Liver (tissue), 9 donors: ENCODE data around the gene GRIK1. TPM values are rescaled to one million over a fixed set of nuclear protein-coding genes. Genes with fewer than 3 reads are reported as not detected.

Experiments used
- DNase-seq: peaks from one replicate; pipeline ENCODE4 v3.0.0-alpha.2; 2017; ENCODE audit warnings: low spot score
- H3K27ac ChIP-seq, 2 donors: one replicate each; pipeline ENCODE4 v1.7.0; 2013; ENCODE audit warnings: inconsistent platforms in 2 of 2, low read length in 2 of 2, control low read depth in 1 of 2, low read depth in 1 of 2, mild to moderate bottlenecking in 1 of 2
- H3K27me3 ChIP-seq, 4 donors: one replicate each; pipeline versions ENCODE4 v1.6.1 to v1.7.0; 2013; ENCODE audit warnings: low read length in 3 of 4, inconsistent platforms in 1 of 4, mild to moderate bottlenecking in 1 of 4, moderate library complexity in 1 of 4; ENCODE audit not compliant: control insufficient read depth in 4 of 4, insufficient read depth in 4 of 4
- H3K36me3 ChIP-seq, 4 donors: one replicate each; pipeline versions ENCODE4 v1.6.1 to v1.7.0; 2013; ENCODE audit warnings: low read length in 3 of 4, mild to moderate bottlenecking in 3 of 4, low read depth in 1 of 4, moderate library complexity in 1 of 4; ENCODE audit not compliant: control insufficient read depth in 4 of 4, insufficient read depth in 3 of 4
- H3K4me1 ChIP-seq, 4 donors: one replicate each; pipeline versions ENCODE4 v1.6.1 to v1.7.0; 2013; ENCODE audit warnings: low read length in 3 of 4, mild to moderate bottlenecking in 3 of 4, moderate library complexity in 1 of 4; ENCODE audit not compliant: control insufficient read depth in 4 of 4, insufficient read depth in 4 of 4
- H3K4me3 ChIP-seq, 3 donors: one replicate each; pipeline versions ENCODE4 v1.6.1 to v1.7.0; 2013; ENCODE audit warnings: low read length in 3 of 3, control low read depth in 1 of 3, low read depth in 1 of 3, mild to moderate bottlenecking in 1 of 3
- H3K9ac ChIP-seq, 2 donors: one replicate each; pipeline ENCODE4 v1.7.0; 2013; ENCODE audit warnings: low read length in 2 of 2, mild to moderate bottlenecking in 2 of 2, moderate library complexity in 2 of 2, control low read depth in 1 of 2, low read depth in 1 of 2
- H3K9me3 ChIP-seq, 4 donors: one replicate each; pipeline versions ENCODE4 v1.6.1 to v1.7.0; 2013; ENCODE audit warnings: low read length in 3 of 4; ENCODE audit not compliant: control insufficient read depth in 4 of 4
- ATF3 ChIP-seq: IDR thresholded peaks from 2 replicates; pipeline ENCODE4 v1.6.1; 2016; ENCODE audit warnings: antibody characterized with exemption
- CTCF ChIP-seq: fragments of 150-350 bp; IDR thresholded peaks from 2 replicates; pipeline ENCODE4 v1.5.1; 2017; ENCODE audit warnings: improper control_type of control experiment, low read depth, low read length; ENCODE audit not compliant: missing input control
- FOXA1 ChIP-seq: IDR thresholded peaks from 2 replicates; pipeline ENCODE4 v1.6.1; 2016; ENCODE audit warnings: antibody characterized with exemption
- FOXA2 ChIP-seq: IDR thresholded peaks from 2 replicates; pipeline ENCODE4 v1.6.1; 2016; ENCODE audit warnings: antibody characterized with exemption
- GABPA ChIP-seq, 2 donors: IDR thresholded peaks in 1 of 2; conservative IDR thresholded peaks in 1 of 2; 2 replicates each; pipeline ENCODE4 v1.6.1; 2016; ENCODE audit warnings: antibody characterized with exemption in 2 of 2, mild to moderate bottlenecking in 1 of 2, moderate library complexity in 1 of 2
- HNF4A ChIP-seq, 2 donors: conservative IDR thresholded peaks; 2 replicates each; pipeline ENCODE4 v1.6.1; 2016; ENCODE audit warnings: antibody characterized with exemption in 2 of 2, mild to moderate bottlenecking in 2 of 2
- HNF4G ChIP-seq: IDR thresholded peaks from 2 replicates; pipeline ENCODE4 v1.6.1; 2016; ENCODE audit warnings: antibody characterized with exemption
- JUND ChIP-seq, 2 donors: IDR thresholded peaks; 2 replicates each; pipeline ENCODE4 v1.6.1; 2016; ENCODE audit warnings: antibody characterized with exemption in 2 of 2
- MAX ChIP-seq: IDR thresholded peaks from 2 replicates; pipeline ENCODE4 v1.6.1; 2016; ENCODE audit warnings: antibody characterized with exemption
- NR2F2 ChIP-seq: IDR thresholded peaks from 2 replicates; pipeline ENCODE4 v1.6.1; 2016; ENCODE audit warnings: antibody characterized with exemption
- RAD21 ChIP-seq, 2 donors: IDR thresholded peaks; 2 replicates each; pipeline ENCODE4 v1.6.1; 2016; ENCODE audit warnings: antibody characterized with exemption in 2 of 2, mild to moderate bottlenecking in 2 of 2
- REST ChIP-seq: IDR thresholded peaks from 2 replicates; pipeline ENCODE4 v1.6.1; 2016; ENCODE audit warnings: antibody characterized with exemption, mild to moderate bottlenecking
- SP1 ChIP-seq: IDR thresholded peaks from 2 replicates; pipeline ENCODE4 v1.6.1; 2018; ENCODE audit warnings: antibody characterized with exemption, mild to moderate bottlenecking
- TAF1 ChIP-seq: conservative IDR thresholded peaks from 2 replicates; pipeline ENCODE4 v1.6.1; 2016; ENCODE audit warnings: antibody characterized with exemption, mild to moderate bottlenecking
- YY1 ChIP-seq: IDR thresholded peaks from 2 replicates; pipeline ENCODE4 v1.6.1; 2016; ENCODE audit warnings: antibody characterized with exemption, mild to moderate bottlenecking
- ZBTB33 ChIP-seq: IDR thresholded peaks from 2 replicates; pipeline ENCODE4 v1.6.1; 2016; ENCODE audit warnings: antibody characterized with exemption
- WGBS: extraction: QIAGEN DNeasy Blood & Tissue Kit; methylation state at CpG from one replicate; pipeline ENCODE4 v1.1.7; 2013; 5-methylcytosine and 5-hydroxymethylcytosine counted together
- polyA plus RNA-seq, 2 donors: library from polyadenylated mRNA; stranded (reverse) in 1 of 2; unstranded in 1 of 2; fragments of 200-250 nt in 1 of 2; fragments of >200 nt in 1 of 2; fragmentation: Nextera tagmentation in 1 of 2; extraction: Ambion mirVana in 1 of 2; gene quantifications; one replicate each; pipeline versions ENCODE4 v1.2.1 to v1.2.3, GENCODE V29; 2013 to 2015
- total RNA-seq, 2 donors: library from RNA; depleted of rRNA; stranded (reverse); fragments of >200 nt; gene quantifications; one replicate each; pipeline ENCODE4 v1.2.3, GENCODE V29; 2014
- donor health status: healthy.
- donor health status: healthy.
- donor health status: healthy.
- donor health status: healthy.
- donor health status: healthy.

Gene GRIK1
- total and polyA plus RNA-seq, 4 donors: 0.02 to 0.14 (median 0.05) TPM; not detected in 1

GRCh38 chr21:29975776-29976175 lies 36.0 kb upstream of the GRIK1 start (continued):
- TF ChIP-seq CTCF (no peak), NR2F2 (no peak), GABPA (IDR thresholded peaks at IDR 0.05 in 1 of 2, conservative IDR thresholded peaks at IDR 0.05 in 1 of 2) (no peak)

- no peak overlapping the region for H3K27ac ChIP-seq
- DNase-seq: no peak
- 81% methylated on average over 3 of the region's 3 CpGs for WGBS
- H3K4me1 ChIP-seq: no peaks in the 10 kb centered on the region
- H3K4me3 ChIP-seq: no peak overlapping the region
- TF ChIP-seq FOXA1: no peak
- no peak for TF ChIP-seq CTCF
- TF ChIP-seq FOXA2: no peak
- TF ChIP-seq ZBTB33: no peak
- TF ChIP-seq YY1: no peak
- no peak for TF ChIP-seq HNF4A (conservative IDR thresholded peaks at IDR 0.05)
- TF ChIP-seq REST: no peak
- TF ChIP-seq HNF4G: no peak
- no peak for TF ChIP-seq SP1
- no peak for TF ChIP-seq MAX
- no peak for TF ChIP-seq ATF3
- TF ChIP-seq GABPA (IDR thresholded peaks at IDR 0.05 in 1 of 2, conservative IDR thresholded peaks at IDR 0.05 in 1 of 2): no peak
- no peak for TF ChIP-seq RAD21 (IDR thresholded peaks at IDR 0.05)
- no peak for TF ChIP-seq JUND (IDR thresholded peaks at IDR 0.05)
- TF ChIP-seq TAF1: no peak
- no peaks in the 10 kb centered on the region for H3K36me3 ChIP-seq
- no peak overlapping the region for H3K9ac ChIP-seq
- H3K27me3 ChIP-seq: no peaks in the 10 kb centered on the region
- peaks cover 0 to 2% (median 0%) of the 10 kb centered on the region in 4 donors for H3K9me3 ChIP-seq
Observed at GRCh38 chr21:29973258-29973657, 33.5 kb upstream of the GRIK1 start.
